IMR-90 (cell line): Measurements from ENCODE around the gene ADARB2. TPM values are rescaled to one million over a fixed set of nuclear protein-coding genes. Genes with fewer than 3 reads are reported as not detected.

ENCODE experiments used
- ATAC-seq: fragments of 200-7000 bp; cut with Tn5 transposase; 2 replicates; pipeline ENCODE4 v1.9.1; 2020; ENCODE audit warnings: low read depth, mild to moderate bottlenecking, moderate library complexity
- BruUV-seq: library from RNA; stranded (reverse); fragments of 400-500 nt; replicated peaks from 2 replicates; lab custom pipeline; 2021; lab: Mats Ljungman, UMichigan
- CTCF ChIA-PET: fragments of 300-600 bp; formaldehyde crosslinking; extraction: SDS; loops from one replicate; lab custom pipeline; 2021; ENCODE audit warnings: antibody characterized with exemption; lab: Yijun Ruan, JAX
- POLR2A ChIA-PET: fragments of 300-600 bp; sonication (Branson Sonifier 250); formaldehyde crosslinking; loops from one replicate; lab custom pipeline; 2022; ENCODE audit warnings: antibody characterized with exemption; ENCODE audit not compliant: unreplicated experiment; lab: Charles Lee
- DNase-seq: peaks from one replicate; pipeline ENCODE4 v3.0.0; 2013
- H2AFZ ChIP-seq: replicated peaks from 2 replicates; pipeline ENCODE3; 2013; ENCODE audit warnings: low read length, mild to moderate bottlenecking; ENCODE audit not compliant: poor library complexity
- H2AK5ac ChIP-seq: 2 replicates; pipeline ENCODE4 v1.6.1; 2013; ENCODE audit warnings: low read depth, low read length, inconsistent platforms
- H2AK9ac ChIP-seq: replicated peaks from 2 replicates; pipeline ENCODE3; 2013; ENCODE audit warnings: mild to moderate bottlenecking, low read depth, low read length, moderate library complexity; ENCODE audit not compliant: poor library complexity
- H2BK120ac ChIP-seq: 2 replicates; pipeline ENCODE4 v1.6.1; 2013; ENCODE audit warnings: low read depth, low read length, inconsistent platforms
- H2BK15ac ChIP-seq: 3 replicates; pipeline ENCODE4 v1.6.1; 2013; ENCODE audit warnings: low read depth, low read length, inconsistent platforms
- H2BK20ac ChIP-seq: 2 replicates; pipeline ENCODE4 v1.6.1; 2013; ENCODE audit warnings: low read depth, mild to moderate bottlenecking, inconsistent platforms, low read length, moderate library complexity
- H2BK5ac ChIP-seq: 2 replicates; pipeline ENCODE4 v1.6.1; 2013; ENCODE audit warnings: mild to moderate bottlenecking, low read depth, low read length, inconsistent platforms; ENCODE audit not compliant: poor library complexity, severe bottlenecking
- H3K14ac ChIP-seq: replicated peaks from 2 replicates; pipeline ENCODE4 v1.6.1; 2013; ENCODE audit warnings: low read depth, low read length, inconsistent platforms
- H3K18ac ChIP-seq: 2 replicates; pipeline ENCODE4 v1.6.1; 2013; ENCODE audit warnings: low read depth, low read length, control low read depth
- H3K23ac ChIP-seq: 2 replicates; pipeline ENCODE4 v1.6.1; 2013; ENCODE audit warnings: low read depth, low read length, inconsistent platforms
- H3K27ac ChIP-seq: 2 replicates; pipeline ENCODE4 v1.5.1; 2013; ENCODE audit warnings: mild to moderate bottlenecking, control low read depth, low read length; ENCODE audit not compliant: insufficient read depth
- H3K27me3 ChIP-seq: 2 replicates; pipeline ENCODE4 v1.6.1; 2013; ENCODE audit warnings: low read length; ENCODE audit not compliant: control insufficient read depth, insufficient read depth
- H3K36me3 ChIP-seq: 2 replicates; pipeline ENCODE4 v1.6.1; 2013; ENCODE audit warnings: low read length, mixed read lengths; ENCODE audit not compliant: control insufficient read depth, insufficient read depth
- H3K4ac ChIP-seq: 2 replicates; pipeline ENCODE4 v1.6.1; 2013; ENCODE audit warnings: low read depth, low read length, inconsistent platforms
- H3K4me1 ChIP-seq: 2 replicates; pipeline ENCODE4 v1.6.1; 2013; ENCODE audit warnings: low read length, mixed read lengths; ENCODE audit not compliant: control insufficient read depth, insufficient read depth
- H3K4me2 ChIP-seq: 2 replicates; pipeline ENCODE4 v1.6.1; 2013; ENCODE audit warnings: low read depth, mild to moderate bottlenecking, control low read depth, low read length, moderate library complexity
- H3K4me3 ChIP-seq: 2 replicates; pipeline ENCODE4 v1.5.1; 2013; ENCODE audit warnings: low read depth, mild to moderate bottlenecking, control low read depth, low read length, moderate library complexity; ENCODE audit not compliant: insufficient read depth
- H3K56ac ChIP-seq: 2 replicates; pipeline ENCODE4 v1.6.1; 2013; ENCODE audit warnings: low read length, inconsistent platforms; ENCODE audit not compliant: insufficient read depth; ENCODE audit errors: extremely low read depth
- H3K79me1 ChIP-seq, 2 experiments: 2 replicates each; pipeline ENCODE4 v1.6.1; 2013; ENCODE audit warnings: low read length in 2 of 2, inconsistent platforms in 1 of 2, low read depth in 1 of 2
- H3K9ac ChIP-seq: 2 replicates; pipeline ENCODE4 v1.6.1; 2013; ENCODE audit warnings: low read depth, low read length, control low read depth
- H3K9me1 ChIP-seq: 2 replicates; pipeline ENCODE4 v1.6.1; 2013; ENCODE audit warnings: low read length, inconsistent platforms; ENCODE audit not compliant: insufficient read depth
- H3K9me3 ChIP-seq: 2 replicates; pipeline ENCODE4 v1.6.1; 2013; ENCODE audit warnings: low read length; ENCODE audit not compliant: control insufficient read depth, insufficient read depth
- H4K20me1 ChIP-seq: 2 replicates; pipeline ENCODE4 v1.6.1; 2013; ENCODE audit warnings: low read length, inconsistent platforms; ENCODE audit not compliant: insufficient read depth
- H4K5ac ChIP-seq: 2 replicates; pipeline ENCODE4 v1.6.1; 2013; ENCODE audit warnings: mild to moderate bottlenecking, low read depth, low read length, control low read depth
- H4K8ac ChIP-seq, 2 experiments: 2 replicates each; pipeline ENCODE4 v1.6.1; 2013; ENCODE audit warnings: low read depth in 2 of 2, low read length in 2 of 2, control low read depth in 1 of 2, inconsistent platforms in 1 of 2
- H4K91ac ChIP-seq: 2 replicates; pipeline ENCODE4 v1.6.1; 2013; ENCODE audit warnings: low read depth, low read length, inconsistent platforms; ENCODE audit not compliant: insufficient read depth
- BHLHE40 ChIP-seq: fragments of 150-350 bp; IDR thresholded peaks from 2 replicates; pipeline ENCODE4 v1.6.1; 2016; ENCODE audit warnings: mild to moderate bottlenecking, low read depth, low read length
- CEBPB ChIP-seq: IDR thresholded peaks from 2 replicates; pipeline ENCODE4 v1.6.1; 2012; ENCODE audit warnings: low read depth, low read length, improper control_type of control experiment
- CHD1 ChIP-seq: IDR thresholded peaks from 2 replicates; pipeline ENCODE4 v1.6.1; 2012; ENCODE audit warnings: low read depth, low read length, improper control_type of control experiment
- CTCF ChIP-seq: conservative IDR thresholded peaks from 2 replicates; pipeline ENCODE4 v1.5.1; 2012; ENCODE audit warnings: mild to moderate bottlenecking, low read depth, low read length, improper control_type of control experiment
- FOS ChIP-seq: fragments of 150-350 bp; IDR thresholded peaks from 2 replicates; pipeline ENCODE4 v1.6.1; 2016; ENCODE audit warnings: low read depth, low read length
- MXI1 ChIP-seq: IDR thresholded peaks from 2 replicates; pipeline ENCODE4 v1.6.1; 2012; ENCODE audit warnings: low read depth, mild to moderate bottlenecking, low read length, moderate library complexity, borderline replicate concordance
- NFE2L2 ChIP-seq: fragments of 150-350 bp; IDR thresholded peaks from 2 replicates; pipeline ENCODE4 v1.6.1; 2016; ENCODE audit warnings: low read depth, mild to moderate bottlenecking, low read length
- POLR2A ChIP-seq: IDR thresholded peaks from 2 replicates; pipeline ENCODE4 v1.6.1; 2012; ENCODE audit warnings: mild to moderate bottlenecking, low read depth, low read length
- RAD21 ChIP-seq: IDR thresholded peaks from 2 replicates; pipeline ENCODE4 v1.6.1; 2012; ENCODE audit warnings: low read length, improper control_type of control experiment
- RCOR1 ChIP-seq: IDR thresholded peaks from 2 replicates; pipeline ENCODE4 v1.6.1; 2012; ENCODE audit warnings: mild to moderate bottlenecking, low read length, improper control_type of control experiment; ENCODE audit not compliant: insufficient replicate concordance
- RFX5 ChIP-seq: IDR thresholded peaks from 2 replicates; pipeline ENCODE4 v1.8.0; 2012; ENCODE audit warnings: low read depth, mild to moderate bottlenecking, low read length, moderate library complexity
- SMC3 ChIP-seq: fragments of 150-350 bp; IDR thresholded peaks from 2 replicates; pipeline ENCODE4 v1.6.1; 2016; ENCODE audit warnings: low read depth, mild to moderate bottlenecking, antibody characterized with exemption, low read length, moderate library complexity
- WGBS, 2 experiments: methylation state at CpG; one replicate each; pipeline versions ENCODE4 v1.1.5 to v1.1.7; 2013; ENCODE audit warnings: missing lambda C conversion rate in 2 of 2; ENCODE audit not compliant: insufficient read length in 1 of 2; ENCODE audit errors: extremely low coverage in 2 of 2; 5-methylcytosine and 5-hydroxymethylcytosine counted together
- dilution Hi-C: fragments of 300-500 bp; cut with HindIII; formaldehyde crosslinking; loops from one replicate; pipeline ENCODE4 v1.14.3; 2018; ENCODE audit warnings: low sequenced_read_pairs; ENCODE audit not compliant: unreplicated experiment
- in situ Hi-C: fragments of 300-500 bp; cut with MboI; formaldehyde crosslinking; loops from 3 replicates; pipeline ENCODE4 v1.14.3; 2019; ENCODE audit warnings: low sequenced_read_pairs, inconsistent platforms, mixed read lengths
- intact Hi-C: fragments of 100-400 bp; cut with micrococcal nuclease; formaldehyde crosslinking; loops from 2 replicates; pipeline ENCODE4 v1.10.0; 2022
- polyA plus RNA-seq, 3 experiments: library from polyadenylated mRNA; depleted of rRNA; stranded (reverse); fragments of >200 nt; gene quantifications; 2 replicates each; pipeline ENCODE4 v1.2.3, GENCODE V29; 2012; ENCODE audit warnings: low replicate concordance in 1 of 3
- total RNA-seq: library from RNA; depleted of rRNA; stranded (reverse); fragments of >200 nt; gene quantifications from 2 replicates; pipeline ENCODE4 v1.2.3, GENCODE V29; 2012

Gene ADARB2
- total and polyA plus RNA-seq, 2 of the 4 experiments (the other 2 are of a cell fraction): not detected

DNA sequence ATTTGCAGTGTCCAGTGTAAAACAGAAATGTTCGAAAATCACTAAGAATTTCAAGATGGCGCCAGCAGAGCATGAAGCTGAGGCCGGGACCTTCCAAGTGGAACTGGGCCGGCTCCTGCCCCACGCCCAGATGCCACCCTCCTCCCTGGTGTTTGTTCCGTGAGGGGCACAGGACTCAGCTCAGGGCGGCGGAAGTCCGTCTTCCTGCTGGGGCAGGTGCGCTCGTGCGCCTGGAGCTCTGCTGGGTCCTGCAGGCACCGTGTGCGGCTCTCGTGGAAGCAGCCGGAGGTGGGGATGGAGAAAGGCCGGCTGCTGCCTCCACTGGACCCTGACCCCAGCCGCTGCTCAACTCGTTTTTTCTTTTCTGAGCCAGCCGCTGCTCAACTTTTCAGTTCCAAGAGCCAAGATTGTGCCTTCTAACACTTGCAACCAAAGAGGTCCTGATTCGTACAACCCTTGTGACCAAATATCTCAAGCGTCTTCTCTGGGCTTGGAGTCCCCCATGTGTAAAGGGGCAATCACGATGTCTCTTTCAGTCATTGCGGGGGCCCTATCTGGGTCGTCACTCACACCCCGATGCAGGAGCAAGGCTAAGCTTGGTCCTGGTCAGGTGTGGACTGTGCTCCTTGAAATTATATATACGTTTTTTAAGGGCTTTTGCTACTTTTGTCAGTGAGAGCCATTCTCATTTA is 334.4 kb downstream of the ADARB2 start:
- no peak overlapping the region for H3K4me3 ChIP-seq
- WGBS, 2 experiments: 72% methylated on average over 4 of the region's 27 CpGs; no CpG with 5 or more reads in 1 of the 2 experiments
- dilution Hi-C loops (no loop called here), intact Hi-C loops (no loop called here), in situ Hi-C loops (no loop called here)
- POLR2A ChIA-PET: no interaction called here
- H3K4ac ChIP-seq: no peak overlapping the region
- no peak overlapping the region for H2BK5ac ChIP-seq
- no peak overlapping the region for H4K8ac ChIP-seq
- H3K9me1 ChIP-seq: no peaks in the 10 kb centered on the region
- H4K5ac ChIP-seq: no peak overlapping the region
- H2AK5ac ChIP-seq: no peak overlapping the region
- H2AK9ac ChIP-seq: no peak overlapping the region
- ATAC-seq (no peak), DNase-seq (no peak)
- H2BK120ac ChIP-seq: no peak overlapping the region
- H2BK15ac ChIP-seq: no peak overlapping the region
- no peaks in the 10 kb centered on the region for H3K4me1 ChIP-seq
- TF ChIP-seq CHD1 (no peak), NFE2L2 (no peak), POLR2A (no peak), RCOR1 (no peak), MXI1 (no peak), BHLHE40 (no peak), RFX5 (no peak), FOS (no peak), CEBPB (no peak), RAD21 (no peak), CTCF (no peak), SMC3 (no peak)
- H3K4me2 ChIP-seq: no peak overlapping the region
- CTCF ChIA-PET: no interaction called here
- no peak overlapping the region for H3K27ac ChIP-seq
- no peak overlapping the region for H3K56ac ChIP-seq
- no TSS peak for BruUV-seq
- no peak overlapping the region for H3K14ac ChIP-seq
- no peak overlapping the region for H3K18ac ChIP-seq
- H4K20me1 ChIP-seq: no peaks in the 10 kb centered on the region
- H3K9me3 ChIP-seq: peaks cover 80% of the 10 kb centered on the region
- H3K23ac ChIP-seq: no peak overlapping the region
- no peaks in the 10 kb centered on the region for H3K79me1 ChIP-seq
- no peak overlapping the region for H2AFZ ChIP-seq
- no peak overlapping the region for H4K91ac ChIP-seq
- no peak overlapping the region for H3K9ac ChIP-seq
- no peaks in the 10 kb centered on the region for H3K36me3 ChIP-seq
- H2BK20ac ChIP-seq: no peak overlapping the region
- no peaks in the 10 kb centered on the region for H3K27me3 ChIP-seq
